DOHH2 (cell line): ENCODE results near the gene GRB14.

Experiments used
- H3F3A ChIP-seq: fragments of 200-600 bp; sonication (generic), shearing (Covaris generic); 2 replicates; pipeline ENCODE4 v1.6.0; 2016; ENCODE audit warnings: antibody characterized with exemption, mild to moderate bottlenecking; ENCODE audit not compliant: control insufficient read depth, insufficient read depth
- H3K27ac ChIP-seq: fragments of 200-600 bp; sonication (generic); 2 replicates; pipeline ENCODE4 v1.5.1; 2014; ENCODE audit warnings: low read depth, mild to moderate bottlenecking, low read length, moderate library complexity
- H3K27me3 ChIP-seq: fragments of 200-600 bp; sonication (generic); 2 replicates; pipeline ENCODE4 v1.6.1; 2014; ENCODE audit warnings: mild to moderate bottlenecking, low read length, mixed read lengths; ENCODE audit not compliant: control insufficient read depth
- H3K36me3 ChIP-seq: fragments of 200-600 bp; sonication (generic); 2 replicates; pipeline ENCODE4 v1.6.1; 2014; ENCODE audit warnings: mild to moderate bottlenecking, low read length, moderate library complexity, mixed read lengths; ENCODE audit not compliant: control insufficient read depth
- H3K4me1 ChIP-seq: fragments of 200-600 bp; sonication (generic); 2 replicates; pipeline ENCODE4 v1.6.1; 2014; ENCODE audit warnings: mild to moderate bottlenecking, low read length, mixed read lengths; ENCODE audit not compliant: control insufficient read depth
- H3K4me2 ChIP-seq: fragments of 200-600 bp; sonication (generic); 2 replicates; pipeline ENCODE4 v1.6.0; 2014; ENCODE audit warnings: mild to moderate bottlenecking, low read length, moderate library complexity
- H3K4me3 ChIP-seq: fragments of 200-600 bp; sonication (generic); 2 replicates; pipeline ENCODE4 v1.5.1; 2014; ENCODE audit warnings: mild to moderate bottlenecking, low read length, mixed read lengths
- H3K79me2 ChIP-seq: fragments of 200-600 bp; sonication (generic); 2 replicates; pipeline ENCODE4 v1.6.1; 2014; ENCODE audit warnings: mild to moderate bottlenecking, low read length, mixed read lengths; ENCODE audit not compliant: control insufficient read depth
- H3K9me2 ChIP-seq: fragments of 200-600 bp; sonication (generic); replicated peaks from 2 replicates; pipeline ENCODE4 v1.6.1; 2014; ENCODE audit warnings: mild to moderate bottlenecking, low read length, mixed read lengths; ENCODE audit not compliant: control insufficient read depth
- H3K9me3 ChIP-seq: fragments of 200-600 bp; sonication (generic); 2 replicates; pipeline ENCODE4 v1.6.1; 2014; ENCODE audit warnings: antibody characterized with exemption, low read length, mixed read lengths; ENCODE audit not compliant: control insufficient read depth, insufficient read depth
- H4K20me1 ChIP-seq: fragments of 200-600 bp; sonication (generic); 2 replicates; pipeline ENCODE4 v1.6.0; 2014; ENCODE audit warnings: low read depth, mild to moderate bottlenecking, antibody characterized with exemption, low read length, moderate library complexity; ENCODE audit not compliant: control insufficient read depth, insufficient read depth
- EZH2phosphoT487 ChIP-seq: fragments of 200-600 bp; sonication (generic); IDR thresholded peaks from 2 replicates; pipeline ENCODE4 v1.6.1; 2017; ENCODE audit warnings: borderline replicate concordance, mild to moderate bottlenecking, antibody characterized with exemption, low read length, moderate library complexity, mixed read lengths
- TF ChIP-seq, protein P1 (sequence below): fragments of 200-600 bp; sonication (generic); IDR thresholded peaks from one replicate; pipeline ENCODE4 v1.5.1; 2014; ENCODE audit warnings: antibody characterized with exemption, mild to moderate bottlenecking, low read depth, low read length; ENCODE audit not compliant: poor library complexity, severe bottlenecking

GRB14 gene

DNA sequence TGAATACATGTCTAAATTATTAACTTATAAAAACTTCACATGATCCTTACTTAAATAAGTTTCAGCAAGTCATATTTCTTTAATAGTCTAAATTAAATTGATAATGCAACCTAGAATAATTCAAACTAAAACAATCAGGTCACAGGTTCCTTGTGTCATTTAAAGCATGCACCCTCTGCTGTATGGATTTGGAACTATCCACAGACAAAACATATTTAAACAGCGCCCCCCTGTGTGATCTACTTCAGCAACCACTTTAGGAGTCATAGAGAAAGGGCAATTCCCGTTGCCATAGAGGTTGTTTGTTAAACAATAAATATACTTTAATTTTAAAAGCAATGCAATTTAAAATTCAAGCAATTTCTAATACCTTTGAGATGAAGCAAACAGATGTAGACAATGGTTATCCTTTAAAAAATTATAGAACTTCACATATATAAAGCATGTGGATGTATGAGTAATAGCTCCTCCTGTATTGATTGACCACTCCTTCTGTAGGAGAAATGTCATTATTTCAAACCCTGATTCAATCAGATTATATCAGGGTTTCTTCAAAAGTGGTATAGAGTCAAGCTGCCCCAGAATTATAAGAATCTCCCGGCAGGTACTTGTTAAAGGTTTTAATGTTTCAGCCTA is 21.2 kb downstream of the GRB14 start:
- Histone ChIP-seq H3K36me3 (no peaks in the 10 kb centered on the region), H3K4me1 (no peaks in the 10 kb centered on the region), H3F3A (no peaks in the 10 kb centered on the region), H3K9me2 (no peaks in the 10 kb centered on the region), H3K9me3 (no peaks in the 10 kb centered on the region), H3K27ac (no peak overlapping the region), H3K27me3 (no peaks in the 10 kb centered on the region), H3K79me2 (no peaks in the 10 kb centered on the region), H3K4me3 (no peak overlapping the region), H3K4me2 (no peak overlapping the region), H4K20me1 (no peaks in the 10 kb centered on the region)
- TF ChIP-seq, protein P1, sequence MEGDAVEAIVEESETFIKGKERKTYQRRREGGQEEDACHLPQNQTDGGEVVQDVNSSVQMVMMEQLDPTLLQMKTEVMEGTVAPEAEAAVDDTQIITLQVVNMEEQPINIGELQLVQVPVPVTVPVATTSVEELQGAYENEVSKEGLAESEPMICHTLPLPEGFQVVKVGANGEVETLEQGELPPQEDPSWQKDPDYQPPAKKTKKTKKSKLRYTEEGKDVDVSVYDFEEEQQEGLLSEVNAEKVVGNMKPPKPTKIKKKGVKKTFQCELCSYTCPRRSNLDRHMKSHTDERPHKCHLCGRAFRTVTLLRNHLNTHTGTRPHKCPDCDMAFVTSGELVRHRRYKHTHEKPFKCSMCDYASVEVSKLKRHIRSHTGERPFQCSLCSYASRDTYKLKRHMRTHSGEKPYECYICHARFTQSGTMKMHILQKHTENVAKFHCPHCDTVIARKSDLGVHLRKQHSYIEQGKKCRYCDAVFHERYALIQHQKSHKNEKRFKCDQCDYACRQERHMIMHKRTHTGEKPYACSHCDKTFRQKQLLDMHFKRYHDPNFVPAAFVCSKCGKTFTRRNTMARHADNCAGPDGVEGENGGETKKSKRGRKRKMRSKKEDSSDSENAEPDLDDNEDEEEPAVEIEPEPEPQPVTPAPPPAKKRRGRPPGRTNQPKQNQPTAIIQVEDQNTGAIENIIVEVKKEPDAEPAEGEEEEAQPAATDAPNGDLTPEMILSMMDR: peak; percentile 89
- no peak for TF ChIP-seq EZH2phosphoT487

DNA sequence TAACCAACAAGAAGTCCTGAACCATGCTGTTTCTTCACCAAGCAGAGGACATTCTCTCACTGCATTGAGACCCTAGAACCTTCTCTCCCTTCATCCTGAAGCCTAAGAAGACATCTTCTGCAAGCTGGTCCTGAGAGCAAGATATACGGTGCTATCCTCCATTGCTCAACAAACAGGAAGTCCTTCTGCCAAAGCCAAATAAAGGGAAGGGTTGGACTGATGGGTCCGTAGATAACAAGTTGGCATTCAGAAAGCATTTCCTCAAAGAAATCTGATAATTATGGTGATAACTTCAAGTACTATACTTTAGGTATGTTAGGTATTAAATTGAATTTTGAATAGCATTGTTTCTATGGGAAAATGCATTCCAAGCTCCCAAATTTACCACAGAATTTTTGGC is 23.3 kb downstream of the GRB14 start:
- Histone ChIP-seq H3K27me3 (no peaks in the 10 kb centered on the region), H3K79me2 (no peaks in the 10 kb centered on the region), H3K4me1 (no peaks in the 10 kb centered on the region), H3K36me3 (no peaks in the 10 kb centered on the region), H3K9me3 (no peaks in the 10 kb centered on the region), H3K27ac (no peak overlapping the region), H3K4me2 (no peak overlapping the region), H4K20me1 (no peaks in the 10 kb centered on the region), H3K9me2 (no peaks in the 10 kb centered on the region), H3K4me3 (no peak overlapping the region), H3F3A (no peaks in the 10 kb centered on the region)
- TF ChIP-seq, protein P1: no peak
- TF ChIP-seq EZH2phosphoT487: no peak

DNA sequence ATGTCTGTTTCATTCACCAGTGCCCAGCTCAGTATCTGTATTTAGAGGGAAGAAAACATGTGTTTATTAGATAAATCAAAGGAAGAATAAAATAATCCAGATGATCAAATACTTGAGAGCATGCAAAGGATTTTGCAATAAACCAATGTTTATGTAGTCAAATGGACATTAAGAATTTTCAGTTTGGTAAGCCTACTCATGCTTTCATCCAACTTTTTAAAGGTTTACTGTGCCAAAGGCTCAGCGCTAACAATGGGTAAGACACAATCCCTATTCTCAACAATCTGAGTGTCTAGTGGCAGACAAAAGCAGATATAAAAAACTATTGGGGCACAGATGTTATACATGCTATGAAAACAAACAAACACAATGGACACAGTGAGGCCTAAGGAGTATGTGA is 26.3 kb downstream of the GRB14 start:
- H3K4me3 ChIP-seq: no peak overlapping the region
- H3K4me2 ChIP-seq: no peak overlapping the region
- H3K79me2 ChIP-seq: no peaks in the 10 kb centered on the region
- no peaks in the 10 kb centered on the region for H3K27me3 ChIP-seq
- H3K27ac ChIP-seq: no peak overlapping the region
- no peaks in the 10 kb centered on the region for H3K36me3 ChIP-seq
- H3K4me1 ChIP-seq: no peaks in the 10 kb centered on the region
- H3F3A ChIP-seq: no peaks in the 10 kb centered on the region
- H3K9me2 ChIP-seq: no peaks in the 10 kb centered on the region
- TF ChIP-seq EZH2phosphoT487: no peak
- TF ChIP-seq, protein P1: no peak
- no peaks in the 10 kb centered on the region for H4K20me1 ChIP-seq
- H3K9me3 ChIP-seq: no peaks in the 10 kb centered on the region
